ENCODE results near the gene NRL.

The NRL gene

GRCh38 chr14:24098927-24099813 is 15.6 kb downstream of the NRL start:
- DNase-seq: no peak

- no peak for DNase-seq
Measured at GRCh38 chr14:24098229-24098926, 16.4 kb downstream of the NRL start.

GRCh38 chr14:24096545-24097181 is 18.1 kb downstream of the NRL start:
- DNase-seq: no peak

GRCh38 chr14:24095271-24096068 is 19.3 kb downstream of the NRL start:
- DNase-seq: peak; percentile 73

- peak; percentile 62 for DNase-seq
Measured at GRCh38 chr14:24094841-24095270, 19.9 kb downstream of the NRL start.

- DNase-seq: peak; percentile 90
Measured at GRCh38 chr14:24093901-24094840, 20.6 kb downstream of the NRL start, which contains the start of gene PCK2. PCK2 (plus strand) TSS chr14:24094311; CDS start chr14:24094406, 95 bp downstream.

- no peak for DNase-seq
Measured at GRCh38 chr14:24093207-24093900, 21.4 kb downstream of the NRL start.

- no peak for DNase-seq
Measured at GRCh38 chr14:24092505-24093206, 22.1 kb downstream of the NRL start.

GRCh38 chr14:24092110-24092504 is 22.6 kb downstream of the NRL start:
- DNase-seq: no peak

GRCh38 chr14:24089890-24090289 is 24.9 kb downstream of the NRL start:
- DNase-seq: peak; percentile 24

- DNase-seq: no peak
Measured at GRCh38 chr14:24088095-24088494, 26.7 kb downstream of the NRL start.

GRCh38 chr14:24087004-24087403 is 27.7 kb downstream of the NRL start:
- DNase-seq: no peak

GRCh38 chr14:24086193-24086955 is 28.4 kb downstream of the NRL start:
- DNase-seq: peak; percentile 97

GRCh38 chr14:24085215-24085614 is 29.5 kb downstream of the NRL start:
- DNase-seq: peak; percentile 95

- no peak for DNase-seq
Measured at GRCh38 chr14:24084440-24084839, 30.3 kb downstream of the NRL start.

GRCh38 chr14:24083462-24083861 is 31.3 kb downstream of the NRL start:
- no peak for DNase-seq

- DNase-seq: no peak
Measured at GRCh38 chr14:24082411-24083080, 32.2 kb downstream of the NRL start.

- peak; percentile 93 for DNase-seq
Measured at GRCh38 chr14:24081739-24082211, 33.0 kb downstream of the NRL start.
